ENCODE data around the gene OR13J1.

OR13J1 gene

DNA sequence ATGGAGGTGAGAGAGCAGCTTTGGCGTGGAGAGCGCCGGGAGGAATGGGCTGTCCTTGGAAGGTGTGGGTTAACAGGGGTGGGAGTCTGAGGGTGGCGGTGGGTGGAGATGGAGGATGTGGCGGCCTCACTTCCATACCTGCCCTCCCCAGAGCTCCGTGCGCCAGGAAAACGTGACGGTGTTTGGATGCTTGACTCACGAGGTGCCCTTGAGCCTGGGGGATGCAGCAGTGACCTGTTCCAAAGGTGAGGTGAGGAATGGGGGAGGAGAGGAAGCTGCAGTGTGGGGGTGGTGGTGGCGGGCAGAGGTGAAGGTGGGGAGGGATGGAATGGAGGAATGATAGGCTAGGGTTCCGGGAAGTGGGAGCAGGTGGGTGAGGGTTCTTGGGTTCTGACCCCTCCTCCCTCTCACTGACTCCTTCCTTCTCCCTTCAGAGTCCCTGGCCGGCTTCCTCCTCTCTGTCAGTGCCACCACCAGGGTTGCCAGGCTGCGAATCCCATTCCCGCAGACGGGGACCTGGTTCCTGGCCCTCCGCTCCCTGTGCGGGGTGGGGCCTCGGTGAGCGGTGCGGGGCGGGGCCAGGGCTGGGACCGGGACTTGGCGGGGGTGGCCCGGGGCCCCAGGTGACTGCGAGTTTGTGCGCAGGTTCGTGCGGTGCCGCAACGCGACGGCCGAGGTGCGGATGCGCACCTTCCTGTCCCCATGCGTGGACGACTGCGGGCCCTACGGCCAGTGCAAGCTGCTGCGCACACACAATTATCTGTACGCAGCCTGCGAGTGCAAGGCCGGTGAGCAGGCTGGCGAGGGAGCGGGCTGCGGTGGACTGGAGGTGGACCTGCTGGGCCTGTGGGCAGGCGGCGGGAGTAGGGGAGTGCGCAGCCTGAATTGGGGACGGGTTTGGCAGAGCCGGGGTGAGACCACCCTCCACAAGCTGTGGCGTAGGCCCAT, 24.1 kb downstream of the OR13J1 start:
- no peak for DNase-seq (ENCODE audit: extremely low read depth, insufficient read length)
- no peak overlapping the region for H3K4me3 ChIP-seq (replicated peaks; ENCODE audit: low read depth, low read length)
- TF ChIP-seq, protein P1, sequence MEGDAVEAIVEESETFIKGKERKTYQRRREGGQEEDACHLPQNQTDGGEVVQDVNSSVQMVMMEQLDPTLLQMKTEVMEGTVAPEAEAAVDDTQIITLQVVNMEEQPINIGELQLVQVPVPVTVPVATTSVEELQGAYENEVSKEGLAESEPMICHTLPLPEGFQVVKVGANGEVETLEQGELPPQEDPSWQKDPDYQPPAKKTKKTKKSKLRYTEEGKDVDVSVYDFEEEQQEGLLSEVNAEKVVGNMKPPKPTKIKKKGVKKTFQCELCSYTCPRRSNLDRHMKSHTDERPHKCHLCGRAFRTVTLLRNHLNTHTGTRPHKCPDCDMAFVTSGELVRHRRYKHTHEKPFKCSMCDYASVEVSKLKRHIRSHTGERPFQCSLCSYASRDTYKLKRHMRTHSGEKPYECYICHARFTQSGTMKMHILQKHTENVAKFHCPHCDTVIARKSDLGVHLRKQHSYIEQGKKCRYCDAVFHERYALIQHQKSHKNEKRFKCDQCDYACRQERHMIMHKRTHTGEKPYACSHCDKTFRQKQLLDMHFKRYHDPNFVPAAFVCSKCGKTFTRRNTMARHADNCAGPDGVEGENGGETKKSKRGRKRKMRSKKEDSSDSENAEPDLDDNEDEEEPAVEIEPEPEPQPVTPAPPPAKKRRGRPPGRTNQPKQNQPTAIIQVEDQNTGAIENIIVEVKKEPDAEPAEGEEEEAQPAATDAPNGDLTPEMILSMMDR (IDR thresholded peaks at IDR 0.05; ENCODE audit: insufficient read depth, low read length, poor library complexity, severe bottlenecking): no peak
- no peaks in the 10 kb centered on the region for H3K27me3 ChIP-seq (replicated peaks; ENCODE audit: control insufficient read depth, insufficient read depth, low read length)
- H3K36me3 ChIP-seq (ENCODE audit: control insufficient read depth, insufficient read depth, low read length): no peaks in the 10 kb centered on the region

DNA sequence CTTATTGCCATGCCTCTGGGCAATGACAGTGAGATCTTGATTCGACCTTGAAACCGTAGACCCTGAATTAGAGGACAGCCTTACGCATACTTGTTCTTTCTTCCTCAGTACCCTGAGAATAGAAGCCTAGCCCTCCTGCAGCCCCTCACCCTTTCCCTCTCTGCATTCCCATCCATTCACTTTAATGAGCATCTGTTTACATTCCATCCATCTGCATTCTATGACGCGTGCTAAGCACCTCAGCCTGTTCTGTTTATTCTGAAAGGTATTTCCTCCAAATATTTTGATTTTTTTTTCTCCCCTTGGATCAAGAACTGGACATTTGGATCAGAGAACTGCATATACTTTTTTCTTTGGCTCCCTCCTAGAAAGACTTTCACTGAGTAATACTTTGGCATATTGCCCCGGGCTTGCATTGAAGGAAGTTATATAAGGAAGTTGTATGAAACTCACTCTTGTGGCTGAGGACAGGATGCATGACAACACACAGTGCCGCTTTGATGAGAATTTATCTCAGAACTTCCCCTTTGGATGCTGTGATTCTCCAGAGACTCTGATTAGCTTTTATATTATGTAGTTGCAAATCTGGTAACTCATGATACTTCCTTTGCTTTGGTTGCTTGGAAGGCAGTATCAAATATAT, 25.5 kb downstream of the OR13J1 start:
- TF ChIP-seq, protein P1 (IDR thresholded peaks at IDR 0.05; ENCODE audit: insufficient read depth, low read length, poor library complexity, severe bottlenecking): no peak
- no peak overlapping the region for H3K4me3 ChIP-seq (replicated peaks; ENCODE audit: low read depth, low read length)
- H3K36me3 ChIP-seq (ENCODE audit: control insufficient read depth, insufficient read depth, low read length): no peaks in the 10 kb centered on the region
- no peak for DNase-seq (ENCODE audit: extremely low read depth, insufficient read length)
- no peaks in the 10 kb centered on the region for H3K27me3 ChIP-seq (replicated peaks; ENCODE audit: control insufficient read depth, insufficient read depth, low read length)

DNA sequence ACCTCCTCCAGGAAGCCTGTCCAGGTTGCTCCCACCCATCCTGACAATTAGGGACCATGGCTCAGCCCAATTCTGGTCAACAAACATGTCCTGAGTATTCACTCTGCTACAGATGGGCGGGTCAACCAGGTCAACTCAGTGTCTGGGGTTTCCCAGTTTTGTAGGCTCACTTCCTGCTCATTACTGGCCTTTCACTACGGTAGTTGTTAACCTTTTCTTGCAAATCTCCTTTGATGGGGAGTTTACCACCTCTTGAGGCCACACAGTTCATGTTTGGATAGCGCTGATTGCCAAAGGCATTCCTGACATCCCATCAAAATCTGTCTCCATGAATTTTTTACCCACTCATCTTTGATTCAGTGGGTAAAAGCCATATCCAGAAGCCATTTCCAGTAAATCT, 27.4 kb downstream of the OR13J1 start:
- TF ChIP-seq, protein P1 (IDR thresholded peaks at IDR 0.05; ENCODE audit: insufficient read depth, low read length, poor library complexity, severe bottlenecking): no peak
- peak; percentile 42 for DNase-seq (ENCODE audit: extremely low read depth, insufficient read length)
- Histone ChIP-seq H3K4me3 (replicated peaks; ENCODE audit: low read depth, low read length) (no peak overlapping the region), H3K27me3 (replicated peaks; ENCODE audit: control insufficient read depth, insufficient read depth, low read length) (no peaks in the 10 kb centered on the region), H3K36me3 (ENCODE audit: control insufficient read depth, insufficient read depth, low read length) (no peaks in the 10 kb centered on the region)

DNA sequence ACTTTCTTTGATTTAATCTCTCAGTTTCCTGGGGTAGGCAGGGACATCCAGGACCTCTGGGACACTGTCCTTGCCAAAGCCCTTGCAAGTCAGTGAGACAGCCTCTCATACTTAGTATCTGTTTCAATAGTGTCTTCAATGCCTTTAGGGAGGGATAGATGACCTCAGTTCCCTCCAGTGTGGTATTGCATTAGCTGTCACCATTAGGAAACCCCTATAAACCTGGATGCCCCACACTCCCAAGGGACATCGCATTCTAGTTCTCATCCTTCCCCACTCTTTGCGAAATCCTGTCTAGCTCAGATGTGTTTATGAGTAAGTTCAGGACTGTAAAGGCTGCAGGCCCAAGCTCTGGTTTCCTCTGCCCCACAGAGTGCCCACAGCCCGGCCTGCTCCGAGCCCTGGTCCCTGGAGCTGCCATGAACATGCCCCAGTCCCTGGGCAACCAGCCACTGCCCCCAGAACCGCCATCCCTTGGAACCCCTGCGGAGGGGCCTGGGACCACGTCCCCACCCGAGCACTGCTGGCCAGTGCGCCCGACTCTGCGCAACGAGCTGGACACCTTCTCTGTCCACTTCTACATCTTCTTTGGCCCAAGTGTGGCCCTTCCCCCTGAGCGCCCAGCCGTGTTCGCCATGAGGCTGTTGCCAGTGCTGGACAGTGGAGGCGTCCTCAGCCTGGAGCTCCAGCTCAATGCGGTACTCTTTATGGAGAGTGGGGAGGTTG, 28.0 kb downstream of the OR13J1 start:
- Histone ChIP-seq H3K36me3 (ENCODE audit: control insufficient read depth, insufficient read depth, low read length) (no peaks in the 10 kb centered on the region), H3K27me3 (replicated peaks; ENCODE audit: control insufficient read depth, insufficient read depth, low read length) (no peaks in the 10 kb centered on the region), H3K4me3 (replicated peaks; ENCODE audit: low read depth, low read length) (no peak overlapping the region)
- TF ChIP-seq, protein P1 (IDR thresholded peaks at IDR 0.05; ENCODE audit: insufficient read depth, low read length, poor library complexity, severe bottlenecking): no peak
- DNase-seq (ENCODE audit: extremely low read depth, insufficient read length): no peak

DNA sequence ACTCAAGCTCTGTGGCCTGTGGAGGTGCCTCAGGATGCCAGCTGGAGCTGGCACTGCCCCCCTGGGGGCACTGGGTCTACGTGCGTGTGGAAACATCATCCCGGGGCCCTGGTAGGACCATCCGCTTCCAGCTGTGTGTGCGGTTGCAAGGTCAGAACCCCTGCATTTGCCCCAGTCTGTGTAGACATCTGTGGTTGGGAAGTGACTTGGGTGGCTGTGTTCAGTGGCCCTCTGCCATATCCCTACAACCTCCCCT, 28.6 kb downstream of the OR13J1 start:
- no peaks in the 10 kb centered on the region for H3K27me3 ChIP-seq (replicated peaks; ENCODE audit: control insufficient read depth, insufficient read depth, low read length)

More for the DNA sequence above, 28.6 kb downstream of the OR13J1 start:
- TF ChIP-seq, protein P1 (IDR thresholded peaks at IDR 0.05; ENCODE audit: insufficient read depth, low read length, poor library complexity, severe bottlenecking): no peak
- DNase-seq (ENCODE audit: extremely low read depth, insufficient read length): no peak
- Histone ChIP-seq H3K36me3 (ENCODE audit: control insufficient read depth, insufficient read depth, low read length) (no peaks in the 10 kb centered on the region), H3K4me3 (replicated peaks; ENCODE audit: low read depth, low read length) (no peak overlapping the region)

Measured in GM06990 (cell line).